ENCODE measurements around the gene AHNAK.

AHNAK gene

DNA sequence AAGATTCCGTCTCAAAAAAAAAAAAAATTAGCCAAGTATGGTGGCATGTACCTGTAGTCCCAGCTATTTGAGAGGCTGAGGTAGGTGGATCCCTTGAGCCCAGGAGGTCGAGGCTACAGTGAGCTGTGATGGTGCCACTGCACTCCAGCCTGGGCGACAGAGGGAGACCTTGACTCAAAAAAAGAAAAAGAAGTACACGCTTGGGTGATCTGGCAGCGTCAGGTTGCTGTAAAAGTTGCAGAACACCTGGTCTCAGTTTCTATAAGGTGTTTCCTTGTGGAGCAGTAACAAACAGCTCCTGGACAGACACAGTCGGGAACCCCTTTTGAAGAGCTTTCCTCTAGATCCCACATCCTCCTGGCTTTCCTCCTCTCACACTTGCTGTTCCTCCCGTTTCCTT, 82.0 kb downstream of the AHNAK start:
- H3K9me3 ChIP-seq (ENCODE audit: insufficient read depth, low read length): no peaks in the 10 kb centered on the region
- no peaks in the 10 kb centered on the region for H3K36me3 ChIP-seq (ENCODE audit: low read length)
- H3K9ac ChIP-seq (ENCODE audit: low read length): no peak overlapping the region
- no peaks in the 10 kb centered on the region for H4K20me1 ChIP-seq (ENCODE audit: low read depth, low read length)
- no peak overlapping the region for H3K4me3 ChIP-seq (ENCODE audit: insufficient read depth, low read length, poor library complexity, severe bottlenecking)
- H3F3A ChIP-seq (ENCODE audit: insufficient read depth): no peaks in the 10 kb centered on the region
- H3K27me3 ChIP-seq (ENCODE audit: low read length): no peaks in the 10 kb centered on the region
- H3K9me2 ChIP-seq (replicated peaks; ENCODE audit: insufficient read depth, low read length): no peaks in the 10 kb centered on the region
- no peak overlapping the region for H2AFZ ChIP-seq (ENCODE audit: low read depth, low read length, severe bottlenecking)
- H3K79me2 ChIP-seq (ENCODE audit: insufficient read depth, low read length): no peaks in the 10 kb centered on the region
- TF ChIP-seq CTCF (IDR thresholded peaks at IDR 0.05; ENCODE audit: insufficient read depth, low read length, poor library complexity, severe bottlenecking): no peak
- no peak for TF ChIP-seq EZH2phosphoT487 (conservative IDR thresholded peaks at IDR 0.05; ENCODE audit: low read length)
- H3K4me2 ChIP-seq (ENCODE audit: low read depth, low read length, poor library complexity, severe bottlenecking): no peak overlapping the region
- H3K27ac ChIP-seq (ENCODE audit: low read depth, low read length): no peak overlapping the region

DNA sequence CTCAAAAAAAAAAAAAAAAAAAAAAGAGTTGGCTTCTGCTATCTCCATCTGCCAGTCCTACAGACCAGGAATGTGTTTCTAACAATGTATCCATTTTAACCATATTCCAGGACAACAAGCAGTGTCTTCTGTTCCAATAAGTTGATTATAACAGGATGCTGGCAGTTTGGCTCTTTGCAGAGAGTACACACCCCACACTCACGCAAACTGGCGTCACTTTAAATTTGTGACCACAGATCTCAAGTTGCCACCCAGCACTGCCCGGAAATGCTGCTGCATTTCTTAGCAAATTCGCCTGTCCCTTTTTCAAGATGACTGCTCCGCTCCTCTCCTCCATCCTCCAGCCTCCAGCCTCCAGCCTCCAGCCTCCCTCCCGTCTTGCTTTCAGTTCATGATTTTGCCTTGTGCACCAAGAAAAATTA, 83.5 kb downstream of the AHNAK start:
- Histone ChIP-seq H3F3A (ENCODE audit: insufficient read depth) (no peaks in the 10 kb centered on the region), H2AFZ (ENCODE audit: low read depth, low read length, severe bottlenecking) (no peak overlapping the region), H3K27me3 (ENCODE audit: low read length) (no peaks in the 10 kb centered on the region), H3K9me2 (replicated peaks; ENCODE audit: insufficient read depth, low read length) (no peaks in the 10 kb centered on the region), H3K9me3 (ENCODE audit: insufficient read depth, low read length) (no peaks in the 10 kb centered on the region), H3K36me3 (ENCODE audit: low read length) (no peaks in the 10 kb centered on the region), H3K4me2 (ENCODE audit: low read depth, low read length, poor library complexity, severe bottlenecking) (no peak overlapping the region), H3K27ac (ENCODE audit: low read depth, low read length) (no peak overlapping the region), H3K79me2 (ENCODE audit: insufficient read depth, low read length) (no peaks in the 10 kb centered on the region), H4K20me1 (ENCODE audit: low read depth, low read length) (no peaks in the 10 kb centered on the region), H3K9ac (ENCODE audit: low read length) (no peak overlapping the region), H3K4me3 (ENCODE audit: insufficient read depth, low read length, poor library complexity, severe bottlenecking) (no peak overlapping the region)
- TF ChIP-seq CTCF (IDR thresholded peaks at IDR 0.05; ENCODE audit: insufficient read depth, low read length, poor library complexity, severe bottlenecking) (no peak), EZH2phosphoT487 (conservative IDR thresholded peaks at IDR 0.05; ENCODE audit: low read length) (no peak)

DNA sequence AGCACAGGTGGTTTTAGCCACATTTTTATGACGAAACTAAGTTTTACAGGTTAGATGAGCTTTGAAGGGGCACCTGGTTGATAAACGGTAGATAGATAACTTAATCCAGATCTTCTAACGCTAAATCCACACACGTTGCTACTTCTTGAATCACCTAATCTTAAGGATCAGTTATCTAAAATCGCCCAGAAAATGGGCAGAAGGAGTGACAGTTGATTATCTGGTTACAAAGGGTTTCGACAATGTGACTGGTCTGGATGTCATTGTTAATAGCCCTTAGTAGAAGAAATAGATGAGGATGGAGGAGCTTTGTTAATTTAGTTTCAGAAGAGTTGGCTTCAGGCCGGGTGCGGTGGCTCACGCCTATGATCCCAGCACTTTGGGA, 84.1 kb downstream of the AHNAK start:
- Histone ChIP-seq H3K79me2 (ENCODE audit: insufficient read depth, low read length) (no peaks in the 10 kb centered on the region), H3K9me2 (replicated peaks; ENCODE audit: insufficient read depth, low read length) (no peaks in the 10 kb centered on the region), H2AFZ (ENCODE audit: low read depth, low read length, severe bottlenecking) (no peak overlapping the region), H3K27me3 (ENCODE audit: low read length) (no peaks in the 10 kb centered on the region), H3K9me3 (ENCODE audit: insufficient read depth, low read length) (no peaks in the 10 kb centered on the region), H3F3A (ENCODE audit: insufficient read depth) (no peaks in the 10 kb centered on the region), H3K36me3 (ENCODE audit: low read length) (no peaks in the 10 kb centered on the region), H3K4me3 (ENCODE audit: insufficient read depth, low read length, poor library complexity, severe bottlenecking) (no peak overlapping the region), H3K27ac (ENCODE audit: low read depth, low read length) (no peak overlapping the region), H4K20me1 (ENCODE audit: low read depth, low read length) (no peaks in the 10 kb centered on the region), H3K4me2 (ENCODE audit: low read depth, low read length, poor library complexity, severe bottlenecking) (no peak overlapping the region), H3K9ac (ENCODE audit: low read length) (no peak overlapping the region)
- TF ChIP-seq CTCF (IDR thresholded peaks at IDR 0.05; ENCODE audit: insufficient read depth, low read length, poor library complexity, severe bottlenecking) (no peak), EZH2phosphoT487 (conservative IDR thresholded peaks at IDR 0.05; ENCODE audit: low read length) (no peak)
